ENCODE data around the gene ALG12. TPM values are rescaled to one million over a fixed set of nuclear protein-coding genes. Genes with fewer than 3 reads are reported as not detected.

ALG12 gene
- total RNA-seq, 1 donor from 2014 or later = 25.9 TPM

- TF ChIP-seq, protein P1, sequence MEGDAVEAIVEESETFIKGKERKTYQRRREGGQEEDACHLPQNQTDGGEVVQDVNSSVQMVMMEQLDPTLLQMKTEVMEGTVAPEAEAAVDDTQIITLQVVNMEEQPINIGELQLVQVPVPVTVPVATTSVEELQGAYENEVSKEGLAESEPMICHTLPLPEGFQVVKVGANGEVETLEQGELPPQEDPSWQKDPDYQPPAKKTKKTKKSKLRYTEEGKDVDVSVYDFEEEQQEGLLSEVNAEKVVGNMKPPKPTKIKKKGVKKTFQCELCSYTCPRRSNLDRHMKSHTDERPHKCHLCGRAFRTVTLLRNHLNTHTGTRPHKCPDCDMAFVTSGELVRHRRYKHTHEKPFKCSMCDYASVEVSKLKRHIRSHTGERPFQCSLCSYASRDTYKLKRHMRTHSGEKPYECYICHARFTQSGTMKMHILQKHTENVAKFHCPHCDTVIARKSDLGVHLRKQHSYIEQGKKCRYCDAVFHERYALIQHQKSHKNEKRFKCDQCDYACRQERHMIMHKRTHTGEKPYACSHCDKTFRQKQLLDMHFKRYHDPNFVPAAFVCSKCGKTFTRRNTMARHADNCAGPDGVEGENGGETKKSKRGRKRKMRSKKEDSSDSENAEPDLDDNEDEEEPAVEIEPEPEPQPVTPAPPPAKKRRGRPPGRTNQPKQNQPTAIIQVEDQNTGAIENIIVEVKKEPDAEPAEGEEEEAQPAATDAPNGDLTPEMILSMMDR (IDR thresholded peaks at IDR 0.05) = no peak
- H3K9me3 ChIP-seq = no peaks in the 10 kb centered on the region
- peak overlapping the region; percentile 99 for H3K27ac ChIP-seq
- peaks cover 43% of the 10 kb centered on the region for H3K4me1 ChIP-seq
- DNase-seq (no peak), ATAC-seq (no peak)
- no peak overlapping the region for H3K4me3 ChIP-seq
- H3K36me3 ChIP-seq = no peaks in the 10 kb centered on the region
- no peaks in the 10 kb centered on the region for H3K27me3 ChIP-seq (ENCODE audit: low read depth)
- intact Hi-C loops (cut with DNase I) = no loop called here
Measured at GRCh38 chr22:49938565-49939136, 20.4 kb upstream of the ALG12 start.

GRCh38 chr22:49937758-49938564 is 19.7 kb upstream of the ALG12 start:
- no peak overlapping the region for H3K4me3 ChIP-seq
- no peaks in the 10 kb centered on the region for H3K9me3 ChIP-seq
- H3K27me3 ChIP-seq (ENCODE audit: low read depth) = no peaks in the 10 kb centered on the region
- ATAC-seq (no peak), DNase-seq (no peak)
- intact Hi-C loops (cut with DNase I) = no loop called here
- no peaks in the 10 kb centered on the region for H3K36me3 ChIP-seq
- peak overlapping the region; percentile 99 for H3K27ac ChIP-seq
- TF ChIP-seq, protein P1 (IDR thresholded peaks at IDR 0.05) = no peak
- H3K4me1 ChIP-seq = peaks cover 50% of the 10 kb centered on the region

DNA sequence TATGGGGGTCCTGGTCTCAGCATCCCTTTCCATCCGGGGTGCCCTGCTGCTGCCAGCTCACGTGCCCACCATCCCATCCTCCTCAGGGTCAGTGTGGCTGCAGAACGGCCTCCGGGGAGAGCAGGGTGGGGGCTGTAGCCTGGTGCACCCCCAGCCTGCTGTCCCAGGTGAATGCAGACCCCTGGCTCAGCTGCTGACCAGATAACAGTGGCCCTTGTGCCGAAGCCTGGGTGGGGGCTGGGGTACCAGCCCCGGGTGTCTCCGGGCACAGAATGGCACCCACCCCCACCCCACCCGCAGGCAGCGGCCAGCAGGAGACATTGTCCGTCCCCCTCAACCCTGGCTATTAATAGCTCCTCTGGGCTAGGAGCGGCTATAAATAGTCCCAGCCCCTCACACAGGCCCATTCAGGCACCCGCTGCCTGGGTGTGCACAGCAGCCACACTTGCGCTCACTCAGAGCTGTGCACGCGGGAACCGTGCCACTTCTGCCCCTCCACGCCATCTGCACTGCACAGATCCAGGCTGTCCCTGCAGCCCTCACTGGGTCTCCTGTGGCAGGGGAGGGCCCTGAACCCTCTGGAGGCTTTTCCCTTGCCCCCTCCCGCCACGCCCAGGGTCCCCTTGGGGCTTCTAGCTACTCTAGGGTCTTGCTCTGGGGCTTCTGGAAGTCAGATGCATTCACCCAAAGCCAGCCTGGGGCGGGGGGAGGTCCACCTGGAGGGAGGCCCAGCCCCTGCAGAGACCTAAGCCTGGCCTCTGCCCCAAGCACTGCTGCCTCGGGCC is 18.9 kb upstream of the ALG12 start:
- ATAC-seq (no peak), DNase-seq (no peak)
- H3K27ac ChIP-seq = peak overlapping the region; percentile 99
- intact Hi-C loops (cut with DNase I) = no loop called here
- TF ChIP-seq, protein P1 (IDR thresholded peaks at IDR 0.05) = no peak
- peaks cover 58% of the 10 kb centered on the region for H3K4me1 ChIP-seq
- peak overlapping the region; percentile 53 for H3K4me3 ChIP-seq
- no peaks in the 10 kb centered on the region for H3K9me3 ChIP-seq
- H3K27me3 ChIP-seq (ENCODE audit: low read depth) = no peaks in the 10 kb centered on the region
- H3K36me3 ChIP-seq = no peaks in the 10 kb centered on the region

DNA sequence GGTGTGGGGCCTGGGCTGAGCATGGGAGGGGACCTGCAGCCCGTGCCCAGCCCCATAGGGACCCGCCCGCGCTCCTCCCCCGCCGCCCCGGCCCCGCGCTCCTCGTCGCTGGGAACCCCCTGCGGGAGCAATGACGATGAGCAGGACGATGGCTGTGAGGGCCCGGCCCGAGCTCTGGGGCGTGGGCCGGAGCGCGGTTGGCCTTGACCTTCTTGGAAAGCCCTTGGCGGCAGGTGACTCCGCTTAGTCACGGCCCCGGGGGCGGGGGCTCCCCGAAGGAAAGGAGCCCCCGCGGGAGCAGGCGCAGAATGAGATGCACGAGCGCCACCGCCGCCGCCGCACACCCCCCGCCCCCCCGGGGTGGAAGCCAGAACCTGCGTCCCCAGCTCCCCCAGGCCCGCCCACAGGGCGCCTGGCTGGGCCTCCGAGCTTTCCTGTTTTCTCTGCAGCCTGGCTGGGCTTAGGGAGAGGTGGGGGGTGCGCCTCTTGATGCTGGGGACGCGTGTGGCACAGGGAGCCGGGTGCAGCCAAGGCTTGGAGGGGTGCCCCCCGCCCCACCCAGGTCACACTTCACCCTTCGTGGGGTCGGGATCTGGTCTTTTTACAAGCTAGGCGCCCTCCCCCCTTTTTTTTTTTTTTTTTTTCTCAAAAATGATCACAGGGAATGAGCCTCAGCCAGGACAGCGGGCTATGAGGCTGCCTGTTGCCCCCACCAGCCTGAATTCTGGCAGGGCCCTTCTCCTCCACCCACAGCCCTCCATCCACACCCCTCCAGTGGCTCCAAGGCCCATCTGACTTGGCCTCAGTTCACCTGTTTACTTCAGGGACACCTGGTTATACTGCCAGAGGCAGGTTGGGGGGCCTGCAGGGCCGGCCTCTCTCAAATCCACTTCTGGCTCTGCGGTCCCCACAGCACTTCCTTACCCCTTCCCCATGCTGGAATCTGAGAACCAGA is 18.1 kb upstream of the ALG12 start:
- peak; percentile 86 to 88 for ATAC-seq

More for the DNA sequence above, 18.1 kb upstream of the ALG12 start:
- intact Hi-C loops (cut with DNase I) = no loop called here
- no peaks in the 10 kb centered on the region for H3K36me3 ChIP-seq
- H3K27ac ChIP-seq = peak overlapping the region; percentile 99
- TF ChIP-seq, protein P1 (IDR thresholded peaks at IDR 0.05) = no peak
- peaks cover 67% of the 10 kb centered on the region for H3K4me1 ChIP-seq
- peak overlapping the region; percentile 53 for H3K4me3 ChIP-seq
- peak; percentile 97 for DNase-seq
- no peaks in the 10 kb centered on the region for H3K9me3 ChIP-seq
- H3K27me3 ChIP-seq (ENCODE audit: low read depth) = no peaks in the 10 kb centered on the region

Measured in lower lobe of right lung (tissue), 2 donors.